ENCODE measurements around the gene NUP43.
"Not testable (repeated sequence)": the region's sequence is repeated elsewhere in the genome, so short reads cannot be mapped to it uniquely, and the experiment has no call there.

NUP43 gene

GRCh38 chr6:149683256-149683859, 63.0 kb downstream of the NUP43 start:
- no peak for DNase-seq

GRCh38 chr6:149681845-149682244, 64.5 kb downstream of the NUP43 start:
- DNase-seq: not testable (repeated sequence)

- DNase-seq: no peak
Observed at GRCh38 chr6:149681209-149681608, 65.1 kb downstream of the NUP43 start.

- DNase-seq: no peak
Observed at GRCh38 chr6:149680503-149680902, 65.8 kb downstream of the NUP43 start.
